NB4 (cell line): ENCODE data around the gene CETP.

Experiments
- CTCF ChIP-seq: IDR thresholded peaks from one replicate; pipeline ENCODE4 v1.5.1; 2012; ENCODE audit warnings: low read depth, low read length
- POLR2A ChIP-seq: IDR thresholded peaks from 2 replicates; pipeline ENCODE4 v1.6.1; 2011; ENCODE audit warnings: mild to moderate bottlenecking; ENCODE audit not compliant: insufficient read length; ENCODE audit errors: extremely low read depth

DNA sequence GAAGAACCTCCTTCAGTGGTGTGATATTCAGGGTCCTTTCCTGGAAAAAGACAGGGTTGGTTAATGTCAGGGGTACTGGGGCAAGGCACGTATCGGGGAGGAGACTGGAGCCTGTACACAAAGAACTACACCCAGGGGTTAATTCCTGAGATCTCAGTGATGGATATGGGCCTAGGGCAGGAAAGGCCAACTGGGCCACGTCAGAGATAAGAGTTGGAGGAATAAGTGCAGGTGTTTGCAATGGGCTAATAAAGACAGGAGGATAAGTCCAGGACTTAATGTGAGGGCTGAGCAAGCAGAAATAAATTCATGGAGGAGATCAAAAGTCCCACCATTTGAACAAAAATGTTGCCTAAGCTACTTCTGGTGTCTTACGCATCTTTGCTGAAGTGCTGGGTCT, 40.2 kb upstream of the CETP start:
- TF ChIP-seq POLR2A: no peak
- TF ChIP-seq CTCF: no peak
